GM23338 (cell line): ENCODE results near the gene MYNN.
A peak's percentile ranks its signal among the peaks of the same experiment; 100 is the strongest.

Experiments
- CREB1 ChIP-seq: fragments of 250-450 bp; sonication (Bioruptor Pico); IDR thresholded peaks from 2 replicates; pipeline ENCODE4 v1.5.0; 2020; ENCODE audit warnings: low read depth, mild to moderate bottlenecking, moderate library complexity
- EZH2 ChIP-seq: fragments of 200-600 bp; sonication (generic); IDR thresholded peaks from one replicate; pipeline ENCODE4 v1.8.0; 2017; ENCODE audit warnings: antibody characterized with exemption, mild to moderate bottlenecking, low read depth; ENCODE audit not compliant: unreplicated experiment
- EZH2phosphoT487 ChIP-seq: fragments of 200-600 bp; sonication (generic); IDR thresholded peaks from one replicate; pipeline ENCODE4 v1.8.1; 2018; ENCODE audit warnings: antibody characterized with exemption; ENCODE audit not compliant: unreplicated experiment
- JUNB ChIP-seq: IDR thresholded peaks from one replicate; pipeline ENCODE4 v1.6.1; 2016; ENCODE audit warnings: antibody characterized with exemption; ENCODE audit not compliant: unreplicated experiment
- NANOG ChIP-seq: IDR thresholded peaks from 2 replicates; pipeline ENCODE4 v1.6.1; 2016; ENCODE audit warnings: antibody characterized with exemption, borderline replicate concordance
- POLR2AphosphoS5 ChIP-seq: IDR thresholded peaks from 2 replicates; pipeline ENCODE4 v1.6.1; 2016; ENCODE audit warnings: antibody characterized with exemption, low read depth
- STAT1 ChIP-seq: IDR thresholded peaks from one replicate; pipeline ENCODE4 v1.6.1; 2016; ENCODE audit warnings: antibody characterized with exemption; ENCODE audit not compliant: unreplicated experiment
- ZNF114 ChIP-seq: fragments of 250-450 bp; sonication (Bioruptor Pico); IDR thresholded peaks from 2 replicates; pipeline ENCODE4 v1.5.0; 2020; ENCODE audit warnings: mild to moderate bottlenecking, moderate library complexity
- ZNF331 ChIP-seq: fragments of 250-450 bp; sonication (Bioruptor Pico); IDR thresholded peaks from 2 replicates; pipeline ENCODE4 v1.5.0; 2020; ENCODE audit warnings: low read depth, mild to moderate bottlenecking, moderate library complexity
- TF ChIP-seq, protein P1 (sequence below), 2 experiments: fragments of 200-600 bp in 1 of 2; sonication (generic) in 1 of 2; conservative IDR thresholded peaks; 2 replicates each; pipeline versions ENCODE4 v1.5.1 to v1.6.1; 2016 to 2017; ENCODE audit warnings: antibody characterized with exemption in 2 of 2, low read depth in 2 of 2, mild to moderate bottlenecking in 2 of 2, moderate library complexity in 1 of 2
- TF ChIP-seq, protein P2 (sequence below): IDR thresholded peaks from one replicate; pipeline ENCODE4 v1.6.1; 2018; ENCODE audit warnings: antibody characterized with exemption; ENCODE audit not compliant: unreplicated experiment
- TF ChIP-seq, protein P3 (sequence below): IDR thresholded peaks from 2 replicates; pipeline ENCODE4 v1.6.1; 2016; ENCODE audit warnings: antibody characterized with exemption

DNA sequence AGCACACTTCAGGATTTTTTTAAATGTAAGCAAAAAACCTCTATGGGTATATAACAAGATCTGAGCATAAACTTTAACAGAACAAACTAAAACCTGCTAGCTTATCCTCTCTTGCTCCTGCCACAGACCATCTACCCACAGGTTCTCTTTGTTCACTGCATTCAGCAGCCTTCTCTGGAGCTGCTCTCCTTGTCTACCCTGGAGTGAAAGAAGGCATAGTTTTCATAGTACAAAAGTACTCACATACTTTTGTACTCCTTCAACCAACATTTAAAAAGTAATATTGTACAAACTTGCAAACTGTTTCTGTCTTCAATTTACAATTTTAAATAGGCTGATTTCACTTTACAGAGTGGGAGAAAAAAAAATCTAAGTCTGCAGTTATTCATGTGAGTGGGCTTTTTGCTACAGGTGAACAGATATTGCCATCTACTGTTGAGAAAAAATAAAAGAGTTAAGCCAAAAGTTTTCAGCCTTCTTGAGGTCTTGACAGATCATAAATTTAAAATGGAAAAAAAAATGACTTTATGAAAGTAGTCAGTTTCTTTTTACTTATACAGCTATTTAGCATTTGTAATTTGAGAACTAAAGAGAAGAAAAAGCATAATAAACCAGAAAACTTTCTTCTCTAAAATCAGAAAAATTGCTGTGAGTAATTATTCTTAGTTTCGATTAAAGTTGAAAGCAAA lies 28.7 kb upstream of the MYNN start:
- TF ChIP-seq, protein P1, sequence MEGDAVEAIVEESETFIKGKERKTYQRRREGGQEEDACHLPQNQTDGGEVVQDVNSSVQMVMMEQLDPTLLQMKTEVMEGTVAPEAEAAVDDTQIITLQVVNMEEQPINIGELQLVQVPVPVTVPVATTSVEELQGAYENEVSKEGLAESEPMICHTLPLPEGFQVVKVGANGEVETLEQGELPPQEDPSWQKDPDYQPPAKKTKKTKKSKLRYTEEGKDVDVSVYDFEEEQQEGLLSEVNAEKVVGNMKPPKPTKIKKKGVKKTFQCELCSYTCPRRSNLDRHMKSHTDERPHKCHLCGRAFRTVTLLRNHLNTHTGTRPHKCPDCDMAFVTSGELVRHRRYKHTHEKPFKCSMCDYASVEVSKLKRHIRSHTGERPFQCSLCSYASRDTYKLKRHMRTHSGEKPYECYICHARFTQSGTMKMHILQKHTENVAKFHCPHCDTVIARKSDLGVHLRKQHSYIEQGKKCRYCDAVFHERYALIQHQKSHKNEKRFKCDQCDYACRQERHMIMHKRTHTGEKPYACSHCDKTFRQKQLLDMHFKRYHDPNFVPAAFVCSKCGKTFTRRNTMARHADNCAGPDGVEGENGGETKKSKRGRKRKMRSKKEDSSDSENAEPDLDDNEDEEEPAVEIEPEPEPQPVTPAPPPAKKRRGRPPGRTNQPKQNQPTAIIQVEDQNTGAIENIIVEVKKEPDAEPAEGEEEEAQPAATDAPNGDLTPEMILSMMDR (conservative IDR thresholded peaks at IDR 0.05; ENCODE audit: low read depth in 2 of 2) = peak; percentile 65 to 82
- TF ChIP-seq EZH2 (no peak), EZH2phosphoT487 (no peak), POLR2AphosphoS5 (no peak), ZNF331 (CRISPR knock-in tag) (no peak), NANOG (no peak), CREB1 (CRISPR knock-in tag) (no peak), JUNB (no peak), STAT1 (no peak), ZNF114 (CRISPR knock-in tag) (no peak)
- TF ChIP-seq, protein P2, sequence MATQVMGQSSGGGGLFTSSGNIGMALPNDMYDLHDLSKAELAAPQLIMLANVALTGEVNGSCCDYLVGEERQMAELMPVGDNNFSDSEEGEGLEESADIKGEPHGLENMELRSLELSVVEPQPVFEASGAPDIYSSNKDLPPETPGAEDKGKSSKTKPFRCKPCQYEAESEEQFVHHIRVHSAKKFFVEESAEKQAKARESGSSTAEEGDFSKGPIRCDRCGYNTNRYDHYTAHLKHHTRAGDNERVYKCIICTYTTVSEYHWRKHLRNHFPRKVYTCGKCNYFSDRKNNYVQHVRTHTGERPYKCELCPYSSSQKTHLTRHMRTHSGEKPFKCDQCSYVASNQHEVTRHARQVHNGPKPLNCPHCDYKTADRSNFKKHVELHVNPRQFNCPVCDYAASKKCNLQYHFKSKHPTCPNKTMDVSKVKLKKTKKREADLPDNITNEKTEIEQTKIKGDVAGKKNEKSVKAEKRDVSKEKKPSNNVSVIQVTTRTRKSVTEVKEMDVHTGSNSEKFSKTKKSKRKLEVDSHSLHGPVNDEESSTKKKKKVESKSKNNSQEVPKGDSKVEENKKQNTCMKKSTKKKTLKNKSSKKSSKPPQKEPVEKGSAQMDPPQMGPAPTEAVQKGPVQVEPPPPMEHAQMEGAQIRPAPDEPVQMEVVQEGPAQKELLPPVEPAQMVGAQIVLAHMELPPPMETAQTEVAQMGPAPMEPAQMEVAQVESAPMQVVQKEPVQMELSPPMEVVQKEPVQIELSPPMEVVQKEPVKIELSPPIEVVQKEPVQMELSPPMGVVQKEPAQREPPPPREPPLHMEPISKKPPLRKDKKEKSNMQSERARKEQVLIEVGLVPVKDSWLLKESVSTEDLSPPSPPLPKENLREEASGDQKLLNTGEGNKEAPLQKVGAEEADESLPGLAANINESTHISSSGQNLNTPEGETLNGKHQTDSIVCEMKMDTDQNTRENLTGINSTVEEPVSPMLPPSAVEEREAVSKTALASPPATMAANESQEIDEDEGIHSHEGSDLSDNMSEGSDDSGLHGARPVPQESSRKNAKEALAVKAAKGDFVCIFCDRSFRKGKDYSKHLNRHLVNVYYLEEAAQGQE = no peak
- TF ChIP-seq, protein P3, sequence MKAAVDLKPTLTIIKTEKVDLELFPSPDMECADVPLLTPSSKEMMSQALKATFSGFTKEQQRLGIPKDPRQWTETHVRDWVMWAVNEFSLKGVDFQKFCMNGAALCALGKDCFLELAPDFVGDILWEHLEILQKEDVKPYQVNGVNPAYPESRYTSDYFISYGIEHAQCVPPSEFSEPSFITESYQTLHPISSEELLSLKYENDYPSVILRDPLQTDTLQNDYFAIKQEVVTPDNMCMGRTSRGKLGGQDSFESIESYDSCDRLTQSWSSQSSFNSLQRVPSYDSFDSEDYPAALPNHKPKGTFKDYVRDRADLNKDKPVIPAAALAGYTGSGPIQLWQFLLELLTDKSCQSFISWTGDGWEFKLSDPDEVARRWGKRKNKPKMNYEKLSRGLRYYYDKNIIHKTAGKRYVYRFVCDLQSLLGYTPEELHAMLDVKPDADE = no peak
